SK-N-MC (cell line): Measurements from ENCODE around the gene PRKCB.

Source experiments
- EZH2 ChIP-seq: fragments of 200-600 bp; sonication (generic); IDR thresholded peaks from one replicate; pipeline ENCODE4 v1.6.1; 2017; ENCODE audit warnings: antibody characterized with exemption
- FOXP2 ChIP-seq: optimal IDR thresholded peaks from 2 replicates; pipeline ENCODE3; 2011; ENCODE audit warnings: mild to moderate bottlenecking, moderate library complexity; ENCODE audit not compliant: insufficient read depth; ENCODE audit errors: extremely low read length, control extremely low read depth
- POLR2AphosphoS5 ChIP-seq: IDR thresholded peaks from 2 replicates; pipeline ENCODE4 v1.6.1; 2012; ENCODE audit warnings: mild to moderate bottlenecking, low read depth, low read length, borderline replicate concordance

DNA sequence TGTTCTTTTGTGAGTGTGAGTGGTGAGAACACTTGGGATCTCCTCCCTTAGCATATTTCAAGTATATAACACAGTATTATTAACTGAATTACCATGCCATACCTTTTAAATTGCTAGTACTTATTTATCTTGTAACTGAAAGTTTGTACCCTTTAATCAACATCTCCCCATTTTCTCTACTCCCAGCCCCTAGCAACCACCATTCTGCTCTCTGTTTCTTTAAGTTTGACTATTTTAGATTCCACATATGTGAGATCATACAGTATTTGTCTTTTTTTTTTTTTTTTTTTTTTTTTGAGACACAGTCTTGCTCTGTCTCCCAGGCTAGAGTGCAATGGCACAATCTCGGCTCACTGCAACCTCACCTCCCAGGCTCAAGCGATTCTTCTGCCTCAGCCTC lies 302.8 kb downstream of the PRKCB start:
- no peak for TF ChIP-seq EZH2
- no peak for TF ChIP-seq POLR2AphosphoS5
- TF ChIP-seq FOXP2, result no peak
